Measurements from ENCODE around the gene PIGT.

DNA sequence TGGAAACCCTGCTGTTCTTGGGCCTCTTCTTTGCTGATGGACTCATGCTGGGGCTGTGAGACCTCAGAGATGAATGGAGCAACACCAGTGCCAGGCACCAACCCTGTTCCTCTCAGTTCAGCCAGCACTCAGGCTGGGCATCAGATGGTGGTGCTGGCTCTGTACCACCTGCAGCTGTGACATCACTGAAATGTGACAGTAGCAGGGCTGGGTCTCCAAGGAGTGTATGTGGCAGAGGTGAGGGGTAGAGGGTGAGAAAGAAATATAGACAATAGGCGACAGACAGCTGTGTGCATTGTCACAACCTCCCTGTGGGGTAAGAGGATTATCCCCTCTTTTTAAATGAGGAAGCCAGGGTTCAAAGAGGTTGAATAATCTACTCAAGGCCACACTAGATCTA lies 37.8 kb upstream of the PIGT start, which contains the start of gene TP53TG5:
- TF ChIP-seq, protein P1, sequence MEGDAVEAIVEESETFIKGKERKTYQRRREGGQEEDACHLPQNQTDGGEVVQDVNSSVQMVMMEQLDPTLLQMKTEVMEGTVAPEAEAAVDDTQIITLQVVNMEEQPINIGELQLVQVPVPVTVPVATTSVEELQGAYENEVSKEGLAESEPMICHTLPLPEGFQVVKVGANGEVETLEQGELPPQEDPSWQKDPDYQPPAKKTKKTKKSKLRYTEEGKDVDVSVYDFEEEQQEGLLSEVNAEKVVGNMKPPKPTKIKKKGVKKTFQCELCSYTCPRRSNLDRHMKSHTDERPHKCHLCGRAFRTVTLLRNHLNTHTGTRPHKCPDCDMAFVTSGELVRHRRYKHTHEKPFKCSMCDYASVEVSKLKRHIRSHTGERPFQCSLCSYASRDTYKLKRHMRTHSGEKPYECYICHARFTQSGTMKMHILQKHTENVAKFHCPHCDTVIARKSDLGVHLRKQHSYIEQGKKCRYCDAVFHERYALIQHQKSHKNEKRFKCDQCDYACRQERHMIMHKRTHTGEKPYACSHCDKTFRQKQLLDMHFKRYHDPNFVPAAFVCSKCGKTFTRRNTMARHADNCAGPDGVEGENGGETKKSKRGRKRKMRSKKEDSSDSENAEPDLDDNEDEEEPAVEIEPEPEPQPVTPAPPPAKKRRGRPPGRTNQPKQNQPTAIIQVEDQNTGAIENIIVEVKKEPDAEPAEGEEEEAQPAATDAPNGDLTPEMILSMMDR (IDR thresholded peaks at IDR 0.05): no peak
- TF ChIP-seq POLR2A (IDR thresholded peaks at IDR 0.05): no peak

Measured in thyroid gland (tissue), 4 donors.